Iris pigment epithelial cell (primary cell): ENCODE results near the gene MALL.
"Not testable (repeated sequence)": the region's sequence is repeated elsewhere in the genome, so short reads cannot be mapped to it uniquely, and the experiment has no call there.

ENCODE experiments used
- DNase-seq: peaks from one replicate; pipeline ENCODE4 v3.0.0-alpha.2; 2011; ENCODE audit warnings: low read depth

MALL gene

GRCh38 chr2:110115291-110116032 is at the start of gene MALL:
TSS of gene MALL (minus strand) at chr2:110115822. CDS start at chr2:110115792, 30 bp downstream.
- no peak for DNase-seq

GRCh38 chr2:110157153-110157793 is 41.7 kb upstream of the MALL start:
- DNase-seq: peak; percentile 73

GRCh38 chr2:110154828-110155227 is 39.2 kb upstream of the MALL start:
- DNase-seq: not testable (repeated sequence)

- DNase-seq: not testable (repeated sequence)
Observed at GRCh38 chr2:110154188-110154587, 38.6 kb upstream of the MALL start.

- DNase-seq: peak; percentile 31
Observed at GRCh38 chr2:110153416-110153815, 37.8 kb upstream of the MALL start.

- no peak for DNase-seq
Observed at GRCh38 chr2:110152943-110153342, 37.3 kb upstream of the MALL start.

GRCh38 chr2:110149330-110150220 is 34.0 kb upstream of the MALL start:
- peak; percentile 85 for DNase-seq

GRCh38 chr2:110146945-110147332 is 31.3 kb upstream of the MALL start:
- DNase-seq: no peak

- DNase-seq: no peak
Observed at GRCh38 chr2:110146183-110146944, 30.7 kb upstream of the MALL start.

GRCh38 chr2:110143982-110144381 is 28.4 kb upstream of the MALL start:
- DNase-seq: no peak

GRCh38 chr2:110140401-110140800 is 24.8 kb upstream of the MALL start:
- DNase-seq: no peak

- DNase-seq: no peak
Observed at GRCh38 chr2:110134025-110134424, 18.4 kb upstream of the MALL start.

GRCh38 chr2:110131166-110131565 is 15.5 kb upstream of the MALL start:
- no peak for DNase-seq

- no peak for DNase-seq
Observed at GRCh38 chr2:110130757-110131156, 15.1 kb upstream of the MALL start.

- DNase-seq: no peak
Observed at GRCh38 chr2:110126906-110127305, 11.3 kb upstream of the MALL start.

- no peak for DNase-seq
Observed at GRCh38 chr2:110126086-110126773, 10.6 kb upstream of the MALL start.

GRCh38 chr2:110124939-110125691 is 9.5 kb upstream of the MALL start:
- no peak for DNase-seq

- DNase-seq: no peak
Observed at GRCh38 chr2:110124038-110124825, 8.6 kb upstream of the MALL start.

- DNase-seq: no peak
Observed at GRCh38 chr2:110121592-110121991, 6.0 kb upstream of the MALL start.

GRCh38 chr2:110121052-110121334 is 5.4 kb upstream of the MALL start:
- DNase-seq: no peak
